Erythroblast (primary cell): Measurements from ENCODE around the gene DLL4.
"Not testable (repeated sequence)": the region's sequence is repeated elsewhere in the genome, so short reads cannot be mapped to it uniquely, and the experiment has no call there.

ENCODE experiments used
- DNase-seq, 2 experiments: peaks; one replicate each; lab custom pipeline; 2025; lab: John Stamatoyannopoulos, UW
- GATA1 ChIP-seq: IDR thresholded peaks from 2 replicates; pipeline ENCODE4 v1.6.1; 2011; ENCODE audit warnings: low read depth, mild to moderate bottlenecking, control low read depth, low read length, moderate library complexity
- POLR2A ChIP-seq: IDR thresholded peaks from 2 replicates; pipeline ENCODE4 v1.6.1; 2011; ENCODE audit warnings: mild to moderate bottlenecking, low read length

The DLL4 gene

DNA sequence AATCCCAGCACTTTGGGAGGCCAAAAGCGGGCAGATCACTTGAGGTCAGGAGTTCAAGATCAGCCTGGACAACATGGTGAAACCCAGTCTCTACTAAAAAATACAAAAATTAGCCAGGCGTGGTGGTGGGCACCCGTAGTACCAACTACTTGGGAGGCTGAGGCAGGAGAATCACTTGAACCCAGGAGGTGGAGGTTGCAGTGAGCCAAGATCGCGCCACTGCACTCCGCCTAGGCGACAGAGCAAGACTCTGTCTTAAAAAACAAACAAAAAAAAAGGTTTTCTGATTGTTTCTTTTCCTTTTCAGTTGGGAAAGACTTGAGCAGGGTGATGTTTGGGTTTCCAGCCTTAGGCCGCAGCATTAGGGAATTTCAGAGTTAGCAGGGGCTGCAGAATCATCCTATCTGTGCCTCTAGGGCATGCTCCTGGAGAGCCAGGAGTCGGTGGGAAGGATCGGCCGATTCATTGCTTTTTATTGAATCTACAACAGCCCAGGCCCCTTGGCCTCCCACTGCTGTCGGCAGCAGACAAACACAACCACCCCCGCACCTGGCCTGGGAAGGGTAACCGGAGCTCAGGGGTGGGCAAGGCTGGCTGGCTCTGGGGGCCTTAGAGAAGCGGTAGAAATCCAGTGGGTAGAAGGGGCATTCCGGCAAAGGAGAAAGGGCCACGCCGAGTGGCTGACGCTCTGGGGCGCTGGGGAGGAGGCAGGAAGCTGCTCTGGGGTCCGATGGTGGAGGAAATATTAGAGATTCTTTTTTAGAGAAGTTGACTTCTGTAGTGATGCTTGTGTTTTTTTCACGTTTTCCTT lies 30.4 kb downstream of the DLL4 start:
- TF ChIP-seq GATA1 = no peak
- no peak for TF ChIP-seq POLR2A
- DNase-seq = no peak

DNA sequence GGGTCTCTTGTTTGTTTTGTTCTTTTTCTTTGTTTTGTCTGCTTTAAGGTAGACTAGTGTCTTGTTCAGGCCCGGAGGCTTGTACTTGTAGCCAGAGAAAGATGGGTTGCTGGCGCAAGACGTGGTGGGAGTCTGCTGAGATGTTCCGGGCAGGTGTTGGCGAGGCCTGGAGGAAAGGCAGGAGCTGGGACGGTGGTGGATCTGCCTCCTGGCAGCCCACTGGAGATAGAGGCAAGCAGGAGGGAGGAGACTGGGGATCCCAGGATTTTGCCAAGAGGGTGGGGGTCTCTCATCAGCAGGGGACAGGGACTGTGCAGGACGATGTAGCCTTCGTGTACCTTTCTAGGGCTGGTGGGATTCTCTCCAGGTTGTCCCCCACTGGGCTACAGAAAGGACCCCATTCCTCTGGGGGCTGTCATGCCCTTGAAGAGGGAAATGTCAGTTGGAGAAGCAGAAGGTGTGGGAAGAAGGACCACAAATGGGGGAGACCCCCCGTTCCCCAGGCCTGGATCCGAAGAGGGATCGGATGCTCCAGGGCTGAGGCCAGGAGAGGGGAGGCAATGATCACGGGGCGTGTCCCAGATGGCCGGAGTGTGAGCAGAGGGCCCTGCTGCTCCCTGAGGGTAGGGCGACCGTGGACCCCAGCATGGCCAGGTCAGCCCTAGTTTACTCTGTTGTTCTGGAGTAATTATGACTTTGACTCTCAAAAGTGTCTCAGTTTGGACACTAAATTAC lies 31.2 kb downstream of the DLL4 start:
- no peak for TF ChIP-seq POLR2A
- no peak for TF ChIP-seq GATA1
- no peak for DNase-seq

DNA sequence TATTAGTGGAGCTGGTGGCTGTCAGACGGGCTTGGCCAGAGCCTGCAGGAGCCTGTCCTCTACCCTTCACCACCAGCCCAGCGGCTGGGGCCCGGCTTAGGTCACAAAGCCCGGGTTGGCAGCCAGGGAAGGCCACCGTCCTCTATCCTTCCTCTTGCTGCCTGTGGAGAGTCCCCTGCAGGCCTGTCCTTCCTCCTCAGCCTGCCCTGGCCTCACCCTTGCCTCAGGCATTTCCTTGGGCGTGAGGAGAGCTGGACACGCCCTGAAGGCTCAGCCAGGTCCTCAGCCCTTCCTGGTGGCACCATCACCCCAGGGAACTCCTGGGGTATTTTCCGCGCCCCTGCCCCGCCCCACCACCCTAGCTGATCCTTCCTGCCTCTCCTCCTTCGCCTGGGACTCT lies 31.8 kb downstream of the DLL4 start:
- no peak for DNase-seq
- TF ChIP-seq GATA1 = no peak

DNA sequence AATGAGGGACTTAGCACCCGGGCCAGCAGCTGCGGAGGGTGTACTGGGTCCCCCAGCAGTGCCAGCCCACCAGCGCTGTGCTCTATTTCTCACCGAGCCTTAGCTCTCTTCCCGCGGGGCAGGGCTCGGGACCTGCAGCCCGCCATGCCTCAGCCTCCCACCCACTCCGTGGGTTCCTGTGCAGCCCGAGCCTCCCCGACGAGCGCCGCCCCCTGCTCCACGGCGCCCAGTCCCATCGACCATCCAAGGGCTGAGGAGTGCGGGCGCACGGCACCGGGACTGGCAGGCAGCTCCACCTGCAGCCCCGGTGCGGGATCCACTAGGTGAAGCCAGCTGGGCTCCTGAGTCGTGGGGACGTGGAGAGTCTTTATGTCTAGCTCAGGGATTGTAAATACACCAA lies 32.6 kb downstream of the DLL4 start:
- DNase-seq = not testable (repeated sequence)

- not testable (repeated sequence) for DNase-seq
These were observed 33.2 kb downstream of the DLL4 start for GRCh38 chr15:40962317-40962716.

DNA sequence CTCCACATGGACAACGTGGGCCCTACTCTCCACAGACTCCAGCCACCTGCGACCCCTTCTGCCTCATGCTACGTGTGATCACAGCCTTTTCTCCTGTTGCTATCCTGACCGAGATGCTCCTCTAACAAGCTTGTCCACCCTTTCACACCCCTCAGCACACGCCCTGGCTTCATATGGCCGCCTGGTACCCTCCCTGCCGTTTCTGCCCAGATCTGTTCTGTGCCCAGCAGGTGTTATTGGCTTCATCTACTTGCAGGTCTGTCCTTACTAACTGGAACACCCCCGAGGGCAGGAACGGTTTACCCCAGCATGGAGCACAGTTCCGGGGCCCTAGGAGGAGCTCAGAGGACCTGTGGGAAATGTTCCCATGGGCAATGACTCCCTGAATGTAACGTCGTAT lies 34.1 kb downstream of the DLL4 start:
- no peak for TF ChIP-seq GATA1
- no peak for TF ChIP-seq POLR2A
- DNase-seq = no peak

- no peak for TF ChIP-seq POLR2A
- TF ChIP-seq GATA1 = no peak
These were observed 34.9 kb downstream of the DLL4 start for GRCh38 chr15:40964006-40964405.

GRCh38 chr15:40964634-40965033 lies 35.5 kb downstream of the DLL4 start:
- DNase-seq = no peak
- TF ChIP-seq POLR2A = no peak
- TF ChIP-seq GATA1 = no peak

More at GRCh38 chr15:40964006-40964405, 34.9 kb downstream of the DLL4 start:
- no peak for DNase-seq

DNA sequence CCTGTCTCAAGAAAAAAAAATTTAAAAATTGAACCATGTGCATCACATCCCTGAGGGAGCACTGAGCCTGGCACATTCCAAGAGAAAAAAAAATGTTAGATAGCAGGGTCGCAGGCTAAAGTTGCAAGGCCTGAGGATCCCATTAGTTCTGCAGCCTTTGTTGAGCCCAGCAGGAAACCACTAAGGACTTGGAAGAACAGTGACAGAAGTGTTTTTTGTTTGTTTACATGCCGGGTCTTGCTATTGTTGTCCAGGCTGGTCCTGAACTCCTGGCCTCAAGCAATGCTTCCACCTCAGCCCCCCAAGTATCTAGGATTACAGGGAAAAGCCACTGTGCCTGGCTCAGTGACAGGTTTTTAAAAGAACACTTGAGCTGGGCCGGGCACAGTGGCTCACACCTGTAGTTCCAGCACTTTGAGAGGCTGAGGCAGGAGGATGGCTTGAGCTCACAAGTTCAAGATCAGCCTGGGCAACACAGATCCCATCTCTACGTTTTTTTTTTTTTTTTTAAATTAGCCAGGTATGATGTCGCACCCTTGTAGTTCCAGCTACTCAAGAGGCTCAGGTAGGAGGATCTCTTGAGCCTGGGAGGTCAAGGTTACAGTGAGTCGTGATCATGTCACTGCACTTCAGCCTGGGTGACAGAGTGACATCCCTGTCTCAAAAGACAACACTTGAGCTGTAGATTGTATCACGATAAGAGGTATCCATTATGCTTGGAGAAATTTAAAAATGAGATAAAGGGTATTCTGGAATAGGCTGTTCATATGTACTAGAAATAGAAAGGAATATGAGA lies 39.3 kb downstream of the DLL4 start:
- no peak for TF ChIP-seq GATA1
- no peak for TF ChIP-seq POLR2A

GRCh38 chr15:40969363-40969762 lies 40.2 kb downstream of the DLL4 start:
- DNase-seq = no peak
- TF ChIP-seq GATA1 (no peak), POLR2A (no peak)

More for the DNA sequence above, 39.3 kb downstream of the DLL4 start:
- DNase-seq = no peak

- TF ChIP-seq POLR2A (no peak), GATA1 (no peak)
- DNase-seq = no peak
These were observed 45.7 kb downstream of the DLL4 start for GRCh38 chr15:40974879-40975278.

GRCh38 chr15:40976819-40977218 lies 47.7 kb downstream of the DLL4 start:
- DNase-seq = no peak
- TF ChIP-seq POLR2A (no peak), GATA1 (no peak)

- no peak for DNase-seq
- no peak for TF ChIP-seq GATA1
- TF ChIP-seq POLR2A = no peak
These were observed 49.0 kb downstream of the DLL4 start for GRCh38 chr15:40978141-40978540.

DNA sequence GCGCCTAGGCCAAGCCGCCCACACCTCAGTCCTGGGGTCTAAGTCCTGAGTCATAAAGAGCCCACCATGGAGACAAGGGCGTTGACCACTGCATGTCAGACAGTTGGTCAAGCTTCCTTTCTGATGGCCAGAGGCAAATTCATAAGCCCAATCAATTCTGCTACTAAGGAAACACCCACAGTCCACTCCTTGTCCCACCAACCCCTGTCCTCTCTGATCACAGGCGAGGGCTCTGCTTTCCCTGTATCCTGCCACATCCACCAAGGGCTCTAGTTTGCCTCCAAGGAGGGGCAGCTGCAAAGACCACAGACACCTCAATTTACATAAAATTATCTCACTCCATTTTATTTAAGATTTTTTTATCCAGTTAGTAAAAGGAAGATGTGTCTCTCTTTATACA lies 49.4 kb downstream of the DLL4 start:
- TF ChIP-seq GATA1 = no peak
- DNase-seq = no peak
